Endothelial cell of umbilical vein (primary cell): Measurements from ENCODE around the gene TARBP1.

Experiments used
- EZH2 ChIP-seq: IDR thresholded peaks from 2 replicates; pipeline ENCODE4 v1.6.1; 2012; ENCODE audit warnings: borderline replicate concordance, low read depth, mild to moderate bottlenecking, moderate library complexity, low read length, inconsistent platforms; ENCODE audit not compliant: severe bottlenecking
- FOS ChIP-seq: IDR thresholded peaks from 2 replicates; pipeline ENCODE4 v1.6.1; 2011; ENCODE audit warnings: mild to moderate bottlenecking, low read length, moderate library complexity, borderline replicate concordance; ENCODE audit not compliant: insufficient read depth
- JUN ChIP-seq: IDR thresholded peaks from 2 replicates; pipeline ENCODE4 v1.6.1; 2011; ENCODE audit warnings: borderline replicate concordance, low read depth; ENCODE audit not compliant: insufficient read length, insufficient read depth
- MAX ChIP-seq: IDR thresholded peaks from 2 replicates; pipeline ENCODE4 v1.6.1; 2011; ENCODE audit not compliant: insufficient read depth, insufficient read length
- MYC ChIP-seq: IDR thresholded peaks from one replicate; pipeline ENCODE4 v1.6.1; 2011; ENCODE audit warnings: mild to moderate bottlenecking, low read depth, low read length
- POLR2A ChIP-seq: IDR thresholded peaks from 2 replicates; pipeline ENCODE4 v1.6.1; 2012; ENCODE audit warnings: low read depth, mild to moderate bottlenecking, control low read depth, low read length
- POLR2AphosphoS5 ChIP-seq: IDR thresholded peaks from 2 replicates; pipeline ENCODE4 v1.6.1; 2012; ENCODE audit warnings: low read depth, mild to moderate bottlenecking, control low read depth, low read length, moderate library complexity; ENCODE audit not compliant: insufficient read depth
- TF ChIP-seq, protein P1 (sequence below), 2 donors: IDR thresholded peaks; 1 replicate in 1 of 2; 2 replicates in 1 of 2; pipeline ENCODE4 v1.5.1; 2011; ENCODE audit warnings: low read length in 2 of 2, mild to moderate bottlenecking in 2 of 2, moderate library complexity in 2 of 2, control low read depth in 1 of 2, inconsistent platforms in 1 of 2, low read depth in 1 of 2; ENCODE audit not compliant: insufficient read depth in 1 of 2; ENCODE audit errors: extremely low read depth in 1 of 2

DNA sequence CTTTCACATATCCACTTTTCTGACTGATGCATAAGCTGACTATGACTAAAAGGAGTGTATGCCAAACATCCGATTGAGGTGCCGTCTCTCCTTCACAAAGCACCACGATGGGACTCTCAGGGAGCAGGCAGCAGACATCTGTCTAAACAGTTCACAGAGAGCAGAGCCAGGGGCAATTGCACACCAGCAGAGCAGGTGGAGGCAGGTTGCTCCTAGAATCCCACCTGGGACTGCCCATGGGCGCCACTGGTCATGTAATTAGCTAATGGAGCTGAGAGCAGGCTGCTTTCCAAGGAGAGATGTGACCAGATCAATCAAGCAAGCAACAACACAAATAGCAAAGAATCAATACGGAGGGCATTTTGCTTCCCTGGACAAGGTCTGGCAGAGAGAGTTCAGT lies 136.2 kb downstream of the TARBP1 start:
- TF ChIP-seq, protein P1, sequence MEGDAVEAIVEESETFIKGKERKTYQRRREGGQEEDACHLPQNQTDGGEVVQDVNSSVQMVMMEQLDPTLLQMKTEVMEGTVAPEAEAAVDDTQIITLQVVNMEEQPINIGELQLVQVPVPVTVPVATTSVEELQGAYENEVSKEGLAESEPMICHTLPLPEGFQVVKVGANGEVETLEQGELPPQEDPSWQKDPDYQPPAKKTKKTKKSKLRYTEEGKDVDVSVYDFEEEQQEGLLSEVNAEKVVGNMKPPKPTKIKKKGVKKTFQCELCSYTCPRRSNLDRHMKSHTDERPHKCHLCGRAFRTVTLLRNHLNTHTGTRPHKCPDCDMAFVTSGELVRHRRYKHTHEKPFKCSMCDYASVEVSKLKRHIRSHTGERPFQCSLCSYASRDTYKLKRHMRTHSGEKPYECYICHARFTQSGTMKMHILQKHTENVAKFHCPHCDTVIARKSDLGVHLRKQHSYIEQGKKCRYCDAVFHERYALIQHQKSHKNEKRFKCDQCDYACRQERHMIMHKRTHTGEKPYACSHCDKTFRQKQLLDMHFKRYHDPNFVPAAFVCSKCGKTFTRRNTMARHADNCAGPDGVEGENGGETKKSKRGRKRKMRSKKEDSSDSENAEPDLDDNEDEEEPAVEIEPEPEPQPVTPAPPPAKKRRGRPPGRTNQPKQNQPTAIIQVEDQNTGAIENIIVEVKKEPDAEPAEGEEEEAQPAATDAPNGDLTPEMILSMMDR (IDR thresholded peaks at IDR 0.05; ENCODE audit: extremely low read depth in 1 of 2, insufficient read depth in 1 of 2, low read depth in 1 of 2, low read length in 2 of 2) = no peak
- TF ChIP-seq POLR2A = no peak
- TF ChIP-seq MYC = no peak
- TF ChIP-seq POLR2AphosphoS5 = no peak
- TF ChIP-seq EZH2 = no peak
- no peak for TF ChIP-seq JUN
- TF ChIP-seq FOS = no peak
- no peak for TF ChIP-seq MAX
